SU-DHL-6 (cell line): Measurements from ENCODE around the gene RAD51B.

Experiments used
- EZH2phosphoT487 ChIP-seq: fragments of 200-600 bp; sonication (generic), shearing (Covaris generic); conservative IDR thresholded peaks from 2 replicates; pipeline ENCODE4 v1.6.1; 2018; ENCODE audit warnings: mild to moderate bottlenecking, antibody characterized with exemption, low read length, moderate library complexity, mixed read lengths
- TF ChIP-seq, protein P1 (sequence below): fragments of 200-600 bp; sonication (generic); IDR thresholded peaks from one replicate; pipeline ENCODE4 v1.5.1; 2017; ENCODE audit warnings: antibody characterized with exemption, mild to moderate bottlenecking, low read length, moderate library complexity; ENCODE audit not compliant: insufficient read depth, poor library complexity, severe bottlenecking

GRCh38 chr14:68513137-68513536 lies 693.6 kb downstream of the RAD51B start:
- TF ChIP-seq, protein P1, sequence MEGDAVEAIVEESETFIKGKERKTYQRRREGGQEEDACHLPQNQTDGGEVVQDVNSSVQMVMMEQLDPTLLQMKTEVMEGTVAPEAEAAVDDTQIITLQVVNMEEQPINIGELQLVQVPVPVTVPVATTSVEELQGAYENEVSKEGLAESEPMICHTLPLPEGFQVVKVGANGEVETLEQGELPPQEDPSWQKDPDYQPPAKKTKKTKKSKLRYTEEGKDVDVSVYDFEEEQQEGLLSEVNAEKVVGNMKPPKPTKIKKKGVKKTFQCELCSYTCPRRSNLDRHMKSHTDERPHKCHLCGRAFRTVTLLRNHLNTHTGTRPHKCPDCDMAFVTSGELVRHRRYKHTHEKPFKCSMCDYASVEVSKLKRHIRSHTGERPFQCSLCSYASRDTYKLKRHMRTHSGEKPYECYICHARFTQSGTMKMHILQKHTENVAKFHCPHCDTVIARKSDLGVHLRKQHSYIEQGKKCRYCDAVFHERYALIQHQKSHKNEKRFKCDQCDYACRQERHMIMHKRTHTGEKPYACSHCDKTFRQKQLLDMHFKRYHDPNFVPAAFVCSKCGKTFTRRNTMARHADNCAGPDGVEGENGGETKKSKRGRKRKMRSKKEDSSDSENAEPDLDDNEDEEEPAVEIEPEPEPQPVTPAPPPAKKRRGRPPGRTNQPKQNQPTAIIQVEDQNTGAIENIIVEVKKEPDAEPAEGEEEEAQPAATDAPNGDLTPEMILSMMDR, result no peak
- TF ChIP-seq EZH2phosphoT487, result no peak
